Measurements from ENCODE around the gene FAM168A. TPM values are rescaled to one million over a fixed set of nuclear protein-coding genes. Genes with fewer than 3 reads are reported as not detected.

Gene FAM168A
- total RNA-seq, 1 experiment from 2014 or later, result 62.8 TPM

DNA sequence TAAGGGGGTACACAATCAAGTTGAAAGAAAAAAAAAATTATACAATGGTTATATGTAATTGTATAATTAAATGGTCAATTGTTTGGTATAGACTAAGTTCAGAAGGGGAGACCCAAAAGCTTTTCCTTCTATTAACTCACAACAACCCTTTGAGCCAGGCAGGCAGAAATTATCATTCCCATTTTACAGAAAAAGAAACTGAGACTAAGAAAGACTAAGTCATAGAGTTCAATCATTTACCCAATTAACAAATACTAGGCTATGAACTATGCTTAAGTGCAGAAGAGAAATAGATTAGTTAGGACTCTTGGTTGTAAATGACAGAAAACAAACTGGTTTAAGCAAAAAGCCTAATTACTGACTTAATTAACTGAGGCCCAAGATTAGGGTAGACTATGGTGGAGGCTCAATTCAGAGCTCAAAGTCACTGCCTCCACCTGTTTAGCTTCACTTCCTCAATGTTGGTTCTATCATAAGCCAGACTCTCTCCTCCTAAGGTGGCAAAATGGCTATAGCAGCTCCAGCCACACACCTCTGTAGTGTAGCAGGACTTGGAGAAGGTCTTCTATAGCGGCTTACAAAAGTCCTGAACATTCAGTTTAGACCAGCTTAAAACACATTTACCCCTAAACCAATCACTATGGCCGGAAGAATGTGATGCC, 34.2 kb downstream of the FAM168A start:
- POLR2A ChIA-PET, result interaction anchor here (1.8 kb wide), 1 partner anchor 27 kb away, joined by 3 read pairs; no protein-coding TSS in a partner anchor
- H3K4me1 ChIP-seq (ENCODE audit: control insufficient read depth, insufficient read depth, low read length), result no peaks in the 10 kb centered on the region
- BruUV-seq (replicated peaks), result no TSS peak
- in situ Hi-C loops (cut with HindIII; ENCODE audit: low pct_unique_long_range_greater_than_20kb, low sequenced_read_pairs), result no loop called here
- H3K36me3 ChIP-seq (ENCODE audit: control insufficient read depth, insufficient read depth, low read length), result no peaks in the 10 kb centered on the region
- ATAC-seq, result no peak
- no peak for DNase-seq (ENCODE audit: low read depth, low spot score)
- H3K27ac ChIP-seq (ENCODE audit: low read length), result no peak overlapping the region
- no peak overlapping the region for H3K4me3 ChIP-seq (ENCODE audit: low read depth in 2 of 2, low read length in 2 of 2)
- intact Hi-C loops (cut with micrococcal nuclease; ENCODE audit: unreplicated experiment), result no loop called here
- CTCF ChIA-PET, result no interaction called here
- TF ChIP-seq TCF7L2 (IDR thresholded peaks at IDR 0.05; ENCODE audit: low read depth, low read length) (no peak), POLR2AphosphoS5 (IDR thresholded peaks at IDR 0.05; ENCODE audit: low read depth, low read length) (no peak), SIN3A (IDR thresholded peaks at IDR 0.05; ENCODE audit: borderline replicate concordance, insufficient read depth, low read depth, low read length) (no peak)
- TF ChIP-seq, protein P1, sequence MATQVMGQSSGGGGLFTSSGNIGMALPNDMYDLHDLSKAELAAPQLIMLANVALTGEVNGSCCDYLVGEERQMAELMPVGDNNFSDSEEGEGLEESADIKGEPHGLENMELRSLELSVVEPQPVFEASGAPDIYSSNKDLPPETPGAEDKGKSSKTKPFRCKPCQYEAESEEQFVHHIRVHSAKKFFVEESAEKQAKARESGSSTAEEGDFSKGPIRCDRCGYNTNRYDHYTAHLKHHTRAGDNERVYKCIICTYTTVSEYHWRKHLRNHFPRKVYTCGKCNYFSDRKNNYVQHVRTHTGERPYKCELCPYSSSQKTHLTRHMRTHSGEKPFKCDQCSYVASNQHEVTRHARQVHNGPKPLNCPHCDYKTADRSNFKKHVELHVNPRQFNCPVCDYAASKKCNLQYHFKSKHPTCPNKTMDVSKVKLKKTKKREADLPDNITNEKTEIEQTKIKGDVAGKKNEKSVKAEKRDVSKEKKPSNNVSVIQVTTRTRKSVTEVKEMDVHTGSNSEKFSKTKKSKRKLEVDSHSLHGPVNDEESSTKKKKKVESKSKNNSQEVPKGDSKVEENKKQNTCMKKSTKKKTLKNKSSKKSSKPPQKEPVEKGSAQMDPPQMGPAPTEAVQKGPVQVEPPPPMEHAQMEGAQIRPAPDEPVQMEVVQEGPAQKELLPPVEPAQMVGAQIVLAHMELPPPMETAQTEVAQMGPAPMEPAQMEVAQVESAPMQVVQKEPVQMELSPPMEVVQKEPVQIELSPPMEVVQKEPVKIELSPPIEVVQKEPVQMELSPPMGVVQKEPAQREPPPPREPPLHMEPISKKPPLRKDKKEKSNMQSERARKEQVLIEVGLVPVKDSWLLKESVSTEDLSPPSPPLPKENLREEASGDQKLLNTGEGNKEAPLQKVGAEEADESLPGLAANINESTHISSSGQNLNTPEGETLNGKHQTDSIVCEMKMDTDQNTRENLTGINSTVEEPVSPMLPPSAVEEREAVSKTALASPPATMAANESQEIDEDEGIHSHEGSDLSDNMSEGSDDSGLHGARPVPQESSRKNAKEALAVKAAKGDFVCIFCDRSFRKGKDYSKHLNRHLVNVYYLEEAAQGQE (IDR thresholded peaks at IDR 0.05; ENCODE audit: insufficient read depth in 1 of 2, low read depth in 2 of 2, low read length in 1 of 2), result no peak
- TF ChIP-seq, protein P2, sequence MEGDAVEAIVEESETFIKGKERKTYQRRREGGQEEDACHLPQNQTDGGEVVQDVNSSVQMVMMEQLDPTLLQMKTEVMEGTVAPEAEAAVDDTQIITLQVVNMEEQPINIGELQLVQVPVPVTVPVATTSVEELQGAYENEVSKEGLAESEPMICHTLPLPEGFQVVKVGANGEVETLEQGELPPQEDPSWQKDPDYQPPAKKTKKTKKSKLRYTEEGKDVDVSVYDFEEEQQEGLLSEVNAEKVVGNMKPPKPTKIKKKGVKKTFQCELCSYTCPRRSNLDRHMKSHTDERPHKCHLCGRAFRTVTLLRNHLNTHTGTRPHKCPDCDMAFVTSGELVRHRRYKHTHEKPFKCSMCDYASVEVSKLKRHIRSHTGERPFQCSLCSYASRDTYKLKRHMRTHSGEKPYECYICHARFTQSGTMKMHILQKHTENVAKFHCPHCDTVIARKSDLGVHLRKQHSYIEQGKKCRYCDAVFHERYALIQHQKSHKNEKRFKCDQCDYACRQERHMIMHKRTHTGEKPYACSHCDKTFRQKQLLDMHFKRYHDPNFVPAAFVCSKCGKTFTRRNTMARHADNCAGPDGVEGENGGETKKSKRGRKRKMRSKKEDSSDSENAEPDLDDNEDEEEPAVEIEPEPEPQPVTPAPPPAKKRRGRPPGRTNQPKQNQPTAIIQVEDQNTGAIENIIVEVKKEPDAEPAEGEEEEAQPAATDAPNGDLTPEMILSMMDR (IDR thresholded peaks at IDR 0.05), result no peak
- H3K27me3 ChIP-seq (ENCODE audit: control insufficient read depth, insufficient read depth, low read length), result no peaks in the 10 kb centered on the region
- H3K9me3 ChIP-seq (ENCODE audit: control insufficient read depth, insufficient read depth, low read depth, low read length), result no peaks in the 10 kb centered on the region

GRCh38 chr11:73559743-73560142, 38.2 kb downstream of the FAM168A start:
- intact Hi-C loops (cut with micrococcal nuclease; ENCODE audit: unreplicated experiment) (no loop called here), in situ Hi-C loops (cut with HindIII; ENCODE audit: low pct_unique_long_range_greater_than_20kb, low sequenced_read_pairs) (no loop called here)
- DNase-seq (ENCODE audit: low read depth, low spot score) (no peak), ATAC-seq (no peak)
- Histone ChIP-seq H3K9me3 (ENCODE audit: control insufficient read depth, insufficient read depth, low read depth, low read length) (no peaks in the 10 kb centered on the region), H3K27ac (ENCODE audit: low read length) (no peak overlapping the region), H3K36me3 (ENCODE audit: control insufficient read depth, insufficient read depth, low read length) (no peaks in the 10 kb centered on the region), H3K27me3 (ENCODE audit: control insufficient read depth, insufficient read depth, low read length) (no peaks in the 10 kb centered on the region), H3K4me3 (ENCODE audit: low read depth in 2 of 2, low read length in 2 of 2) (no peak overlapping the region), H3K4me1 (ENCODE audit: control insufficient read depth, insufficient read depth, low read length) (no peaks in the 10 kb centered on the region)
- no TSS peak for BruUV-seq (replicated peaks)
- TF ChIP-seq, protein P1 (IDR thresholded peaks at IDR 0.05; ENCODE audit: insufficient read depth in 1 of 2, low read depth in 2 of 2, low read length in 1 of 2), result no peak
- TF ChIP-seq SIN3A (IDR thresholded peaks at IDR 0.05; ENCODE audit: borderline replicate concordance, insufficient read depth, low read depth, low read length) (no peak), POLR2AphosphoS5 (IDR thresholded peaks at IDR 0.05; ENCODE audit: low read depth, low read length) (no peak), TCF7L2 (IDR thresholded peaks at IDR 0.05; ENCODE audit: low read depth, low read length) (no peak)
- TF ChIP-seq, protein P2 (IDR thresholded peaks at IDR 0.05), result no peak
- CTCF ChIA-PET, result no interaction called here
- POLR2A ChIA-PET, result no interaction called here
